Measurements from ENCODE around the gene OR8S1.
"Not testable (repeated sequence)": the region's sequence is repeated elsewhere in the genome, so short reads cannot be mapped to it uniquely, and the experiment has no call there.

Gene OR8S1, protein sequence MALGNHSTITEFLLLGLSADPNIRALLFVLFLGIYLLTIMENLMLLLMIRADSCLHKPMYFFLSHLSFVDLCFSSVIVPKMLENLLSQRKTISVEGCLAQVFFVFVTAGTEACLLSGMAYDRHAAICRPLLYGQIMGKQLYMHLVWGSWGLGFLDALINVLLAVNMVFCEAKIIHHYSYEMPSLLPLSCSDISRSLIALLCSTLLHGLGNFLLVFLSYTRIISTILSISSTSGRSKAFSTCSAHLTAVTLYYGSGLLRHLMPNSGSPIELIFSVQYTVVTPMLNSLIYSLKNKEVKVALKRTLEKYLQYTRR

DNA sequence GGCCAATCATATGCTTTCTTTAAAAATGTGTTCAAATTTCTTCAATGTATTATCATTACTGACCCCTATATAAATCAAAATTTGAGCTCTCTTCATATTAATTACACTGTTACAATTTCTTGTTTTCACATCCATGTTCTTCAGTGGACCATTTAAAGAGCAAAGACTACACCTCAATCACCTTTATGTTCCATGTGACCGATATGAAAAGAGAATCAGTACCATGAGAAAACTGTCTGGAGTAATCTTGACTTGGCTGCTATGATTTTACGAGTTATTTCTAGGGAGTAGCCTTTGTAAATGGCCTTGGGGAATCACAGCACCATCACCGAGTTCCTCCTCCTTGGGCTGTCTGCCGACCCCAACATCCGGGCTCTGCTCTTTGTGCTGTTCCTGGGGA lies at the start of gene OR8S1:
Gene OR8S1, plus strand, starts transcription at position 301 of the 400 bp plus-strand sequence. Its CDS starts 0 bp downstream, at position 301.
- no peak for TF ChIP-seq CTCF (conservative IDR thresholded peaks at IDR 0.05; ENCODE audit: low read depth)
- no peak within 1 kb of the TSS for H3K27ac ChIP-seq
- ChIA-PET POLR2A (ENCODE audit: low non-redundant PET) (no interaction called here), CTCF (interaction anchor here (0.6 kb wide), 1 partner anchor 177 kb away, joined by 3 read pairs; no protein-coding TSS in a partner anchor)
- DNase-seq (ENCODE audit: low spot score), result no peak

DNA sequence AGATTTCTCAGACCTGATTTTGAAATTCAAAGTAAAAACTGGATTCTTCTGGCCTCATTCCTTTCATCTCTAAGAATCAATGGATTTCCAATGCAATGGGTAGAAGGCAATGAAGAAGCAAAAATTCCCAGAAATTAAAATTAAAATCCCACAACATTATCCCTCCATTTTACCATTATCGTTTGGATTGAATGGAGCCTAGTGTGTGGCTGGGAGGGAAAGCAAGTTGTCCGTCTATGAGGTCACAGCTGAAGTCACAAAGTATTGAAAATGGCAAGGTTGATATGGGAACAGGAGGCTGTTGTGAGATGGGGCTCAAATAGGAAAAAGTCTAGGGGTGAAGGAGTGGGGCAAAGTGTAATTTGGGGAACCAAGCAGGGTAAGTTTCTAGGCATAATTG lies 43.2 kb upstream of the OR8S1 start, which contains the start of gene C12orf54:
Gene C12orf54, plus strand, starts transcription at position 301 of the 400 bp plus-strand sequence. CDS start 799 bp downstream, outside the sequence.
- no peak within 1 kb of the TSS for H3K27ac ChIP-seq
- POLR2A ChIA-PET (ENCODE audit: low non-redundant PET), result no interaction called here
- CTCF ChIA-PET, result no interaction called here
- TF ChIP-seq CTCF (conservative IDR thresholded peaks at IDR 0.05; ENCODE audit: low read depth), result no peak
- DNase-seq (ENCODE audit: low spot score), result no peak

DNA sequence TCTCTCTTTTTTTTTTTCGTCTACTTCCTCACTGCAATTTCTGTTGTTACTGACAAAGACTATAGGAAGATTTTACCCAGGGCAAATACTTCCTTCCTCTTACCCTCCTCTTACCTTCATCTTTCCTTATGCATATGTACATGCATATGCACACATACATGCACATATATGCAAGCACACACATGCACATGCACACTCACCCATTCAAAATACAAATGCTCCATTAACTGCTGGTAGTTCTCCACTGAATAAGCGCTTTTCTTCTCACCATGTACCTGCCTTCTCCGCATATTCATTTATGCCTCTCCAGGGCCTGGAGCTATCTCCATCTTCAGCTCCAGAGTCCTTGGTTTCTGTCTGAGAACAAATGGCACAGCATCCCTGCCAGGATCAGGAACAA lies 42.5 kb upstream of the OR8S1 start:
- DNase-seq (ENCODE audit: low spot score), result no peak
- no peak overlapping the region for H3K27ac ChIP-seq
- TF ChIP-seq CTCF (conservative IDR thresholded peaks at IDR 0.05; ENCODE audit: low read depth), result no peak
- ChIA-PET POLR2A (ENCODE audit: low non-redundant PET) (no interaction called here), CTCF (no interaction called here)

DNA sequence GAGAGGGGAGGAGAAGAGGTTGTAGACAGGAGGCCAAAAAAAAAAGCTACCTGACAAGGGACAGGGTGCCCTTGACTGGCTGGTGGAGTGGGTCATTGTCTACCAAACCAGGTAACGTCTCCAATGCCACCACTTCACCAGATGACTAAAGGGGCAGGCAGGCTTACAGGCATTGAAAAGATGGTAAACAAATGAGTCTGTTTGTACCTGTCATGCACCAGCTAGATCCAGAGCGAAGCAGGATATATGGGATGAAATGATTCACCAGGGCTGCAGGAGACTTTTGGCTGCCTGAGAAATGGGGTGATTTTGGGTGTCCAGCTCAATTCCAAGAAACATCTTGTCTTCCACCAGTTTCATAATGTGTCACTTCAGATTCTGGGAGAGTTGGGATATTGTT lies 39.2 kb upstream of the OR8S1 start:
- peak; percentile 31 for DNase-seq (ENCODE audit: low spot score)
- POLR2A ChIA-PET (ENCODE audit: low non-redundant PET), result no interaction called here
- CTCF ChIA-PET, result interaction anchor here (0.6 kb wide), 1 partner anchor 391 kb away, joined by 3 read pairs; no protein-coding TSS in a partner anchor
- TF ChIP-seq CTCF (conservative IDR thresholded peaks at IDR 0.05; ENCODE audit: low read depth), result no peak
- no peak overlapping the region for H3K27ac ChIP-seq

DNA sequence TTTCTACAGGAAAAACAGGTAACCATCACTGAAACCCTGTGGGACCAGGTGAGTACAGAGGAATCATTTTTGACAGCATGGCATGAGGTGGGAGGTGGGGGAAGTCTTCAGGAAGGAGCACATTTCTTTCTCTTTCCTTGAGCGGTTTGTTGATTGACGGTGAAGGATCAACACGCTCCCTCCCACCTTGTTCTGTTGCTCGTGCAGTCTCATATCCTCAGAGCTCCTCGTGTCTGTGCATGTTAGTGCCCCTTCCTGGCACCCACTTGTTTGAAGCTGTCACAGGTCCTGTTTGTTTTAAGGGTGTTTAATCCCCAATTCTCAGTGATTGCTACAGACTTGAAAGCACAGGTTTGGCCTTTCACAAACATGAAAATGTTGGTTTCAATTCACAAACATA lies 38.8 kb upstream of the OR8S1 start:
- peak; percentile 25 for DNase-seq (ENCODE audit: low spot score)
- H3K27ac ChIP-seq, result no peak overlapping the region
- no peak for TF ChIP-seq CTCF (conservative IDR thresholded peaks at IDR 0.05; ENCODE audit: low read depth)
- ChIA-PET CTCF (interaction anchor here (0.6 kb wide), 1 partner anchor 392 kb away, joined by 3 read pairs; no protein-coding TSS in a partner anchor), POLR2A (ENCODE audit: low non-redundant PET) (no interaction called here)

DNA sequence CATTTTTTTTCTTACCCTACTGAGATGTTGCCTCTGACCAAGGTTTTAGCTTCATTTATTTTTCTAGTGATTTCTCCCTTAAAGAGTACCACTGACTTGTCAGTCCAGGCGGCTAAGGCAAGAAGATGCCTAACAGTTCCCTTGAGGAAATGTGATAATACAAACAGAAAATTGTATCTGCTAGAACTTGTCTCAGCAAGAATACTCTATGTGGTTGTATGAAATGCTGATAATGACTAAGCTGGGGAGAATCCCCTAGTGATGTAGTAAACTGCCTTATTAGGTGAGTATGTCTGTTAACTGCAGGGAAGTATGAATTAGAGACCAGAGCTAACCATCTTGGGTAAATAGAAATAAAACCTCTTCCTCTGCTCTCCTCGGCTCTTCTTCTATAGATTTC lies 36.4 kb upstream of the OR8S1 start:
- peak; percentile 91 for DNase-seq (ENCODE audit: low spot score)
- no peak for TF ChIP-seq CTCF (conservative IDR thresholded peaks at IDR 0.05; ENCODE audit: low read depth)
- POLR2A ChIA-PET (ENCODE audit: low non-redundant PET), result no interaction called here
- CTCF ChIA-PET, result interaction anchor here (0.6 kb wide), 3 partner anchors 41 to 1831 kb away, joined by 4 to 8 read pairs (median 6); no protein-coding TSS in a partner anchor
- H3K27ac ChIP-seq, result peak overlapping the region; percentile 85

DNA sequence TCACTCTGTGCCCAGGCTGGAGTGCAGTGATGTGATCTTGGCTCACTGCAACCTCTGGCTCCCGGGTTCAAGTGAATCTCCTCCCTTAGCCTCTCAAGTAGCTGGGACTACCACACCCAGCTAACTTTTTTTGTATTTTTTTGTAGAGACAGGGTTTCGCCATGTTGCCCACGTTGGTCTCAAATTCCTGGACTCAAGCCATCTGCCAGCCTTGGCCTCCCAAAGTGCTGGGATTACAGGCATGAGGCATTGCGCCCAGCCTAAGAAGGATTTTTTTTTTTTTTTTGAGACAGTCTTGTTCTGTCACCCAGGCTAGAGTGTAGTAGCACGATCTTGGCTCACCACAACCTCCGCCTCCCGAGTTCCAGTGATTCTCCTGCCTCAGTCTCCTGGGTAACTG lies 36.0 kb upstream of the OR8S1 start:
- POLR2A ChIA-PET (ENCODE audit: low non-redundant PET), result not testable (repeated sequence)
- peak overlapping the region; percentile 85 for H3K27ac ChIP-seq
- CTCF ChIA-PET, result interaction anchor here (0.6 kb wide), 3 partner anchors 42 to 1831 kb away, joined by 4 to 8 read pairs (median 6); no protein-coding TSS in a partner anchor

GRCh38 chr12:48500281-48500680 lies 25.2 kb upstream of the OR8S1 start:
- CTCF ChIA-PET; DNase-seq (ENCODE audit: low spot score); POLR2A ChIA-PET (ENCODE audit: low non-redundant PET); H3K27ac ChIP-seq: not testable (repeated sequence)

More for the DNA sequence above, 36.0 kb upstream of the OR8S1 start:
- not testable (repeated sequence) for DNase-seq (ENCODE audit: low spot score)

DNA sequence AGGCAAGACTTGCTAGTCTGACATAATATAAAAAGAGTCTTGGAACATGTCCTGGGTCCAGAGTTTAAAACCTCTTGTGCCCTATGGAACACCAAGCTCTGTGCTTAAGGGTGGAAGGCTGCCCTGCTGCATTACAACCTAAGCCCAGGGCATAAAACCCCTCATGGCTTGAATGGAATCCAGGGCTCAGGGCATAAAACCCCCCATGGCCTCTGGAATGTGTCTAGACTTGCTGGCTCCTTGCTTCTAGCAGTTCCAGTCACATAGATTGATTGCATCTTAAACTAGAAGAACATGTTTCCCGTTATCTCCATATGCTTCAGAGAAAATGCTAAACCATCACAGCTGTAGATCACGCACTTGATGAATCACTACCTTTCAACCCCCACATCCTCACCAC lies 18.6 kb upstream of the OR8S1 start:
- H3K27ac ChIP-seq; DNase-seq (ENCODE audit: low spot score); CTCF ChIA-PET; POLR2A ChIA-PET (ENCODE audit: low non-redundant PET): not testable (repeated sequence)
